ENCODE data around the gene ADGRD1. TPM values are rescaled to one million over a fixed set of nuclear protein-coding genes. Genes with fewer than 3 reads are reported as not detected.

Gene ADGRD1
- total and polyA plus RNA-seq, 2 of the 8 experiments (the other 6 are each of a cell fraction or from before 2014, with no cell fraction given): 0.36 to 0.48 TPM

DNA sequence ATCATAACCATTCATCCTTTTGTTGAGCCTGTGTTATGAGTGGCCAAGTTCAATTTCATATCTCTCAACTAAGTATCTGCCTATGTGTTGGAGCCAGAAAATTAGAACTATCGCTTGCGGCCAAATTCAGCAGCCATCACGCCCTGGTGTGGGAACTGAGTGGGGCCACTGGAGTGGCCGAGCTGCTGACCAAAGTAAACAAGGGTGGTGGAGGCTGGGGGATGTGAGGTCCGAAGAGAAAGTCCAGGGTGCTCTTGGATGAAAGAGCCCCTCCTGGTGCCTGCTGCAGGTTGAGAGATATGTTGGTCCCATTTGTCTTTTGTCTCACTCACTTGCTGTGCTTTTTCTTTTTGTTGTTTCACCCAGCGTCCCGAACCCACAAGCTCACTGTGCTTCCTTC is 14.9 kb downstream of the ADGRD1 start:
- Histone ChIP-seq H3K23ac (ENCODE audit: insufficient read length) (no peak overlapping the region), H3K79me1 (ENCODE audit: low read depth, low read length) (no peaks in the 10 kb centered on the region), H2AFZ (ENCODE audit: low read length) (no peak overlapping the region), H2BK20ac (ENCODE audit: low read length) (no peak overlapping the region), H3K4me3 (ENCODE audit: extremely low read depth in 1 of 4, insufficient read depth in 2 of 4, low read depth in 3 of 4, low read length in 4 of 4) (no peak overlapping the region), H2AK5ac (ENCODE audit: low read depth, low read length) (no peak overlapping the region), H3K18ac (ENCODE audit: extremely low read depth, low read length) (no peak overlapping the region), H2BK120ac (replicated peaks; ENCODE audit: low read depth, low read length) (no peak overlapping the region), H3K56ac (replicated peaks; ENCODE audit: insufficient read length, low read depth, low read length) (no peak overlapping the region), H3K9me3 (ENCODE audit: insufficient read depth in 2 of 2, low read depth in 1 of 2, low read length in 1 of 2) (no peaks in the 10 kb centered on the region), H2BK12ac (ENCODE audit: low read depth, low read length) (no peak overlapping the region), H4K5ac (ENCODE audit: insufficient read length, low read depth, low read length) (no peak overlapping the region), H4K20me1 (replicated peaks in 1 of 2; ENCODE audit: control insufficient read depth in 1 of 2, insufficient read depth in 2 of 2, low read length in 2 of 2) (no peaks in the 10 kb centered on the region), H3K4ac (replicated peaks; ENCODE audit: insufficient read length, low read depth, low read length) (no peak overlapping the region), H2BK5ac (ENCODE audit: low read depth, low read length) (no peak overlapping the region), H4K91ac (replicated peaks; ENCODE audit: insufficient read length, low read length) (no peak overlapping the region), H3K4me2 (ENCODE audit: insufficient read depth in 1 of 2, low read depth in 2 of 2, low read length in 2 of 2) (no peak overlapping the region), H3K79me2 (ENCODE audit: control insufficient read depth in 1 of 2, insufficient read depth in 2 of 2, low read length in 2 of 2) (no peaks in the 10 kb centered on the region), H3K27ac (ENCODE audit: low read depth, low read length) (no peak overlapping the region), H3K36me3 (ENCODE audit: control insufficient read depth in 2 of 4, insufficient read depth in 4 of 4, low read length in 3 of 4) (no peaks in the 10 kb centered on the region), H3K23me2 (ENCODE audit: low read depth, low read length) (no peaks in the 10 kb centered on the region), H3K4me1 (replicated peaks in 1 of 4; ENCODE audit: control insufficient read depth in 3 of 4, insufficient read depth in 4 of 4, low read length in 3 of 4) (no peaks in the 10 kb centered on the region), H2BK15ac (ENCODE audit: low read length) (no peak overlapping the region), H3K14ac (ENCODE audit: insufficient read length) (no peak overlapping the region), H4K8ac (ENCODE audit: extremely low read depth, insufficient read depth, low read length) (no peak overlapping the region), H3K9ac (replicated peaks in 1 of 4; ENCODE audit: extremely low read depth in 1 of 4, low read depth in 3 of 4, low read length in 3 of 4) (no peak overlapping the region), H3K27me3 (replicated peaks in 1 of 4; ENCODE audit: control insufficient read depth in 3 of 4, extremely low read depth in 1 of 4, insufficient read depth in 3 of 4, low read length in 3 of 4) (no peaks in the 10 kb centered on the region)
- POLR2A ChIA-PET (ENCODE audit: partially characterized antibody): no interaction called here
- DNase-seq (ENCODE audit: low read depth in 1 of 2, low spot score in 2 of 2) (no peak), FAIRE-seq (no peak)
- WGBS, 2 experiments (ENCODE audit: extremely low coverage in 1 of 2, insufficient coverage in 1 of 2, insufficient read length in 1 of 2, insufficient replicate concordance in 2 of 2, low coverage in 1 of 2, low lambda C conversion rate in 2 of 2, missing lambda C conversion rate in 1 of 2): 83% methylated on average over 7 of the region's 7 CpGs; no CpG with 5 or more reads in 1 of the 2 experiments
- CTCF ChIA-PET (ENCODE audit: partially characterized antibody): no interaction called here
- TF ChIP-seq E2F6 (IDR thresholded peaks at IDR 0.05): no peak
- TF ChIP-seq KDM5A (IDR thresholded peaks at IDR 0.05; ENCODE audit: low read length): no peak
- no peak for TF ChIP-seq FOSL1 (IDR thresholded peaks at IDR 0.05; ENCODE audit: insufficient read depth, low read depth, low read length)
- TF ChIP-seq ASH2L (IDR thresholded peaks at IDR 0.05; ENCODE audit: low read length): no peak
- TF ChIP-seq KDM1A (IDR thresholded peaks at IDR 0.05; ENCODE audit: borderline replicate concordance, low read length): no peak
- TF ChIP-seq JUN (IDR thresholded peaks at IDR 0.05; ENCODE audit: low read depth, low read length): no peak
- TF ChIP-seq SRF (IDR thresholded peaks at IDR 0.05; ENCODE audit: low read depth, low read length): no peak
- no peak for TF ChIP-seq SP4 (IDR thresholded peaks at IDR 0.05; ENCODE audit: low read length)
- no peak for TF ChIP-seq SIX5 (IDR thresholded peaks at IDR 0.05; ENCODE audit: low read depth, low read length)
- no peak for TF ChIP-seq SUZ12 (IDR thresholded peaks at IDR 0.05; ENCODE audit: low read length)
- no peak for TF ChIP-seq RBBP5 (IDR thresholded peaks at IDR 0.05; ENCODE audit: borderline replicate concordance, low read depth, low read length)
- TF ChIP-seq PHF8 (conservative IDR thresholded peaks at IDR 0.05; ENCODE audit: low read depth, low read length): no peak
- TF ChIP-seq MAFK (IDR thresholded peaks at IDR 0.05; ENCODE audit: low read depth, low read length): no peak

Measured in H1 (cell line).